Astrocyte (in vitro differentiated cells and primary cell): Measurements from ENCODE around the gene KLHL17. TPM values are rescaled to one million over a fixed set of nuclear protein-coding genes. Genes with fewer than 3 reads are reported as not detected.

ENCODE experiments used
- DNase-seq: peaks from one replicate; pipeline ENCODE4 v3.0.0-alpha.2; 2010; ENCODE audit warnings: low read depth
- FAIRE-seq: peaks from 2 replicates; lab custom pipeline; 2011; peaks lifted over from hg19 to GRCh38; lab: Jason Lieb, UNC
- H2AFZ ChIP-seq: 2 replicates; pipeline ENCODE4 v1.6.0; 2012; ENCODE audit warnings: low read depth, low read length, inconsistent platforms
- H3K27ac ChIP-seq: 2 replicates; pipeline ENCODE4 v1.5.1; 2011; ENCODE audit warnings: low read depth, low read length, inconsistent platforms
- H3K27me3 ChIP-seq: 2 replicates; pipeline ENCODE4 v1.6.0; 2011; ENCODE audit warnings: low read length, inconsistent platforms; ENCODE audit not compliant: insufficient read depth
- H3K36me3 ChIP-seq: 2 replicates; pipeline ENCODE4 v1.5.1; 2011; ENCODE audit warnings: low read length, inconsistent platforms; ENCODE audit not compliant: insufficient read depth
- H3K4me1 ChIP-seq: 2 replicates; pipeline ENCODE4 v1.5.1; 2011; ENCODE audit warnings: low read length, inconsistent platforms; ENCODE audit not compliant: insufficient read depth
- H3K4me2 ChIP-seq: 2 replicates; pipeline ENCODE4 v1.6.0; 2012; ENCODE audit warnings: low read length, inconsistent platforms
- H3K4me3 ChIP-seq: 2 replicates; pipeline ENCODE4 v1.5.1; 2011; ENCODE audit warnings: low read depth, mild to moderate bottlenecking, low read length, inconsistent platforms; ENCODE audit not compliant: insufficient read depth
- H3K79me2 ChIP-seq: 2 replicates; pipeline ENCODE4 v1.6.0; 2012; ENCODE audit warnings: mild to moderate bottlenecking, low read length, inconsistent platforms; ENCODE audit not compliant: insufficient read depth
- H3K9ac ChIP-seq: 2 replicates; pipeline ENCODE4 v1.6.0; 2012; ENCODE audit warnings: mild to moderate bottlenecking, low read length, inconsistent platforms
- H3K9me3 ChIP-seq: 2 replicates; pipeline ENCODE4 v1.5.1; 2012; ENCODE audit warnings: low read depth, mild to moderate bottlenecking, low read length, inconsistent platforms; ENCODE audit not compliant: insufficient read depth
- H4K20me1 ChIP-seq: 2 replicates; pipeline ENCODE4 v1.6.0; 2012; ENCODE audit warnings: low read length, inconsistent platforms; ENCODE audit not compliant: insufficient read depth
- H3K27ac Mint-ChIP-seq: one replicate; pipeline ENCODE4 v1.8.0; 2021; ENCODE audit warnings: mild to moderate bottlenecking, mixed read lengths; ENCODE audit not compliant: unreplicated experiment
- H3K27me3 Mint-ChIP-seq: one replicate; pipeline ENCODE4 v1.8.0; 2021; ENCODE audit warnings: low read depth, mixed read lengths; ENCODE audit not compliant: unreplicated experiment
- H3K36me3 Mint-ChIP-seq: one replicate; pipeline ENCODE4 v1.8.0; 2021; ENCODE audit warnings: low read depth, mixed read lengths; ENCODE audit not compliant: unreplicated experiment
- H3K4me1 Mint-ChIP-seq: one replicate; pipeline ENCODE4 v1.8.0; 2021; ENCODE audit warnings: low read depth, mixed read lengths; ENCODE audit not compliant: unreplicated experiment
- H3K4me3 Mint-ChIP-seq: one replicate; pipeline ENCODE4 v1.8.0; 2021; ENCODE audit warnings: mild to moderate bottlenecking, moderate library complexity, mixed read lengths; ENCODE audit not compliant: unreplicated experiment
- H3K9me3 Mint-ChIP-seq: one replicate; pipeline ENCODE4 v1.8.0; 2021; ENCODE audit warnings: mild to moderate bottlenecking, mixed read lengths; ENCODE audit not compliant: unreplicated experiment
- CTCF ChIP-seq: IDR thresholded peaks from 2 replicates; pipeline ENCODE4 v1.5.1; 2011; ENCODE audit warnings: low read depth, mild to moderate bottlenecking, inconsistent platforms, low read length, moderate library complexity; ENCODE audit not compliant: insufficient read depth
- EZH2 ChIP-seq: IDR thresholded peaks from 2 replicates; pipeline ENCODE4 v1.6.1; 2012; ENCODE audit warnings: mild to moderate bottlenecking, low read length, inconsistent platforms; ENCODE audit not compliant: insufficient read depth
- total RNA-seq: library from RNA; stranded (reverse); gene quantifications from 2 replicates; pipeline ENCODE4 v1.2.1, GENCODE V29; 2021

Gene KLHL17
- total RNA-seq, 1 donor from 2014 or later: 25.9 TPM

DNA sequence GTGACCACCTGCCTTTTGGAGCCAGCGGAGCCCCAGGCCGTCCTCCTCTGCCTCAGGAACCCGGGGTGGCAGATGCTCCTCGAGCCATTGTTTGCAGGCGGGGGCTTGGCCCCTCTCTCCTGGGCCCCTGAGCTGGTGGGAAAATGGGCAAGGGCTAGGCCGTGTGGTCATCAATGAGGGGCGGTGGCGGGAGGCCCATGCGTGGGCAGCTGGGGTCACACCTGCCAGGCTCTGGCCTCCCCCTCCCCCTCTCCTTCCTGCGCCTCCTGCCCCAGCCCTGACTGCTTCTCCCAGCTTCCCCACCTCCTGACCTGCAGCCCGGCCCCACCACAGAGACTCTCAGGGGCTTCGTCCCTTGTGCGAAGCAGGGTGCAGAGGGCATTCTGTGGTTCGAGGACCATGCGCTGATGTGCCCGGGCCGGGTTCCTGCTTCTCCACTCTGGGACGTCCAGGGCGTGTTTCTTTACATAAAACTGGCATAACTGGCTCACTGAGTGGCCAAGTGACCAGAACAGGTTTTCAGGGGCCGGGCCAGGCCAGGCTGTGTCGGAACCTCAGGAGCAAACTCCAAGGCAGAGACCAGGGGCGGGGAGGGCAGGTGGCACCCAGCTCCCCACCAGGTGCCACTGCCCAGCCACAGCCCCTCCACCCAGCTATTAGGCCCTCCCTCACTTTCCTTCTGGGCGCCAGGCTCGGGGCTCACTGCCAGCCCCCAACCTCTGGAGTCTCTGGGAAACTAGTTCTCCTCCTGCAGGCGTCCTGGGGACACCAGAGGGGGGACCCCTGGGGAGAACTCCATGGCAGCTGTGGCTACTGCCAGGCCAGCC is 27.4 kb upstream of the KLHL17 start:
- H3K9me3 ChIP-seq: no peaks in the 10 kb centered on the region
- H2AFZ ChIP-seq: no peak overlapping the region
- peaks cover 9% of the 10 kb centered on the region for H3K27me3 ChIP-seq
- DNase-seq (no peak), FAIRE-seq (no peak)
- Mint-ChIP-seq H3K9me3 (peaks cover 2% of the 10 kb centered on the region), H3K27ac (no peak overlapping the region), H3K4me1 (peaks cover 7% of the 10 kb centered on the region), H3K36me3 (no peaks in the 10 kb centered on the region), H3K4me3 (no peak overlapping the region), H3K27me3 (peaks cover 49% of the 10 kb centered on the region)
- peaks cover 23% of the 10 kb centered on the region for H4K20me1 ChIP-seq
- H3K4me1 ChIP-seq: peaks cover 3% of the 10 kb centered on the region
- TF ChIP-seq CTCF: no peak
- TF ChIP-seq EZH2: no peak
- no peaks in the 10 kb centered on the region for H3K79me2 ChIP-seq
- H3K27ac ChIP-seq: no peak overlapping the region
- no peak overlapping the region for H3K4me2 ChIP-seq
- H3K4me3 ChIP-seq: no peak overlapping the region
- H3K36me3 ChIP-seq: no peaks in the 10 kb centered on the region
- no peak overlapping the region for H3K9ac ChIP-seq

- H3K4me1 Mint-ChIP-seq: peaks cover 7% of the 10 kb centered on the region
- H3K27me3 ChIP-seq: peaks cover 9% of the 10 kb centered on the region
Measured at GRCh38 chr1:933603-933940, 26.8 kb upstream of the KLHL17 start.

More at GRCh38 chr1:933603-933940, 26.8 kb upstream of the KLHL17 start:
- Histone ChIP-seq H3K4me2 (no peak overlapping the region), H3K79me2 (no peaks in the 10 kb centered on the region), H3K36me3 (no peaks in the 10 kb centered on the region), H3K9ac (no peak overlapping the region), H2AFZ (no peak overlapping the region), H3K27ac (no peak overlapping the region), H4K20me1 (peaks cover 23% of the 10 kb centered on the region), H3K9me3 (no peaks in the 10 kb centered on the region), H3K4me1 (peaks cover 4% of the 10 kb centered on the region), H3K4me3 (no peak overlapping the region)
- TF ChIP-seq CTCF (no peak), EZH2 (no peak)
- Mint-ChIP-seq H3K36me3 (no peaks in the 10 kb centered on the region), H3K4me3 (no peak overlapping the region), H3K9me3 (peaks cover 2% of the 10 kb centered on the region), H3K27ac (no peak overlapping the region), H3K27me3 (peaks cover 50% of the 10 kb centered on the region)
- DNase-seq (no peak), FAIRE-seq (no peak)
